ENCODE results near the gene SLC66A1.

The SLC66A1 gene

GRCh38 chr1:19313961-19314882 is 2.1 kb downstream of the SLC66A1 start:
- no peaks in the 10 kb centered on the region for H3K27me3 ChIP-seq (ENCODE audit: insufficient read depth, poor library complexity, severe bottlenecking)
- no peak overlapping the region for H3K4me3 ChIP-seq (replicated peaks; ENCODE audit: insufficient read depth, low read length)
- H3K27ac ChIP-seq (replicated peaks) = 0 out of 2 replicates have a peak overlapping the region, but pooled peaks have one; percentile 7
- TF ChIP-seq CTCF (IDR thresholded peaks at IDR 0.05; ENCODE audit: insufficient read depth, low read length) (no peak), POLR2AphosphoS5 (IDR thresholded peaks at IDR 0.05; ENCODE audit: low read depth) (no peak), REST (IDR thresholded peaks at IDR 0.05; ENCODE audit: insufficient replicate concordance, low read depth) (no peak), GABPA (IDR thresholded peaks at IDR 0.05; ENCODE audit: low read depth) (no peak), SPI1 (IDR thresholded peaks at IDR 0.05; ENCODE audit: borderline replicate concordance, low read depth) (peak; percentile 62; the same call in 1 of the 2 replicates)
- peak in 1 of 2 experiments; percentile 27 for DNase-seq (ENCODE audit: low read depth in 1 of 2, low spot score in 1 of 2)

- H3K27ac ChIP-seq (replicated peaks) = peak overlapping the region; percentile 36
- no peak overlapping the region for H3K4me3 ChIP-seq (replicated peaks; ENCODE audit: insufficient read depth, low read length)
- TF ChIP-seq GABPA (IDR thresholded peaks at IDR 0.05; ENCODE audit: low read depth) = no peak
- TF ChIP-seq REST (IDR thresholded peaks at IDR 0.05; ENCODE audit: insufficient replicate concordance, low read depth) = no peak
- peak; percentile 97 for TF ChIP-seq SPI1 (IDR thresholded peaks at IDR 0.05; ENCODE audit: borderline replicate concordance, low read depth)
- no peak for TF ChIP-seq CTCF (IDR thresholded peaks at IDR 0.05; ENCODE audit: insufficient read depth, low read length)
- TF ChIP-seq POLR2AphosphoS5 (IDR thresholded peaks at IDR 0.05; ENCODE audit: low read depth) = peak; percentile 70; the same call in 1 of the 2 replicates
- no peaks in the 10 kb centered on the region for H3K27me3 ChIP-seq (ENCODE audit: insufficient read depth, poor library complexity, severe bottlenecking)
- peak; percentile 71 to 88 for DNase-seq (ENCODE audit: low read depth in 1 of 2, low spot score in 1 of 2)
These were observed 3.5 kb downstream of the SLC66A1 start for GRCh38 chr1:19315378-19316198.

- H3K27me3 ChIP-seq (ENCODE audit: insufficient read depth, poor library complexity, severe bottlenecking) = no peaks in the 10 kb centered on the region
- DNase-seq (ENCODE audit: low read depth in 1 of 2, low spot score in 1 of 2) = no peak
- H3K27ac ChIP-seq (replicated peaks) = no peak overlapping the region
- TF ChIP-seq CTCF (IDR thresholded peaks at IDR 0.05; ENCODE audit: insufficient read depth, low read length) (no peak), SPI1 (IDR thresholded peaks at IDR 0.05; ENCODE audit: borderline replicate concordance, low read depth) (no peak), REST (IDR thresholded peaks at IDR 0.05; ENCODE audit: insufficient replicate concordance, low read depth) (no peak), GABPA (IDR thresholded peaks at IDR 0.05; ENCODE audit: low read depth) (no peak), POLR2AphosphoS5 (IDR thresholded peaks at IDR 0.05; ENCODE audit: low read depth) (no peak)
- no peak overlapping the region for H3K4me3 ChIP-seq (replicated peaks; ENCODE audit: insufficient read depth, low read length)
These were observed 5.2 kb downstream of the SLC66A1 start for GRCh38 chr1:19317126-19317910.

Measured in HL-60 (cell line).